Middle frontal gyrus (tissue), 1 donor: Measurements from ENCODE around the gene AP2A2.

Experiments
- DNase-seq: peaks from one replicate; pipeline ENCODE4 v3.0.0-alpha.2; 2015; ENCODE audit warnings: low spot score; ENCODE audit errors: extremely low spot score

AP2A2 gene

GRCh38 chr11:924406-925157 lies 1.1 kb upstream of the AP2A2 start:
- no peak for DNase-seq

- no peak for DNase-seq
Observed at GRCh38 chr11:925158-925495, 543 bp upstream of the AP2A2 start.

GRCh38 chr11:926341-926916 lies 759 bp downstream of the AP2A2 start:
- DNase-seq = no peak

DNA sequence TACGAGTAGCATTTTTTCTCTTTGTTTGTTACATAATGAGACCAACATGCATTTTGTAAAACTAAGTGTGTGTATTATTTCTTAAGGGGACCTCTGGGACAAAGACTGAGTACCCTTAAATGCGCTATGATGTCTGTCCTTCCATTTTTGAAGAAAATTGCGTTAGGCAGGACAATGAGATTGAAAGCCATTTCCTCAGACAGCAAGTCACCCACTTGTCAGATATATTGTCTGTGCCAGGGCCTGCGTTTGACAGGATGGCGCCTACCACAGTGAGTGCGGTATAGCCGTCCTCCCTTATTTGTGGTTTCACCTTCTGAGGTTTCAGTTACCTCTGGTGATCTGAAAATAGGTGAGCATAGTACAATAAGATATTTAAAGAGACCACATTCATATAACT lies 2.2 kb downstream of the AP2A2 start:
- no peak for DNase-seq

GRCh38 chr11:928786-929185 lies 3.1 kb downstream of the AP2A2 start:
- DNase-seq = no peak

- DNase-seq = no peak
Observed at GRCh38 chr11:929405-929804, 3.7 kb downstream of the AP2A2 start.

DNA sequence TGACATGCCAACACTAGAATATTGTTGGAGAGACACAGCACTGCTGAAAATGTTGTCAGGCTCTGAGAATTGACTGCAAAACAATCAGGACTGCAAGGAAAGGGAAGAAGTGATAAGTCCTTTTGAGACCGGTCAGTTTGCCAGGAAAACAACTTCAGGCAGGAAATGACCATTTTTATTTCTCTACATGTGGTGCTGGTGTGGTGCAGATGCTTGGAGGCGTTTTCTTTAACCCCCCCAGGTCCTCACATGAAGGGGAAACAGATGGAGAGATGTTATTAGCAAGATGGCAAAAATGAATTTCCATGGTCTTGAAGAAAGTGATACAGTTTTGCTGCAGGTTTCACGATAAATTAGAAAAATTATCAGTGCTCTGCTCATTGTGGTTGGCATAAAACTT lies 5.7 kb downstream of the AP2A2 start:
- DNase-seq = no peak

DNA sequence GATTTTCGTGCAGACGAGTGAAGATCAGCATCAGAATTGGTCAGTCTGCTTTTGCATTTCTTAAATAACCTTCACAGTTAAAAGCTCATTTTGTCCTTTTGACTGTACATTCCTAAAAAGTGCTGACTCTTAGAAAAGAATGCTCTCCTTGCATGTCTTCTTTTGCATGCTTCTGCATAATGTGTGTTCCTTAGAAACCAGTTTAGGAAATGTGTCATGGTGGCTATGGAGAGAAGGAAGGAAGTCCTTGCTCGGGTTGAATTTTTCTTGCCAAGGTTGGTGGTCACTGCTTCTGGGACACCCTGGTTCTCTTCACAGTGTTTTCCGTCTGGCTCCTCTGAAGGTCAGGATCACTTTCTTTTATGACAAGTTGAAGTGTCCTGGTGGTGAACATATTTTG lies 6.8 kb downstream of the AP2A2 start:
- no peak for DNase-seq

- no peak for DNase-seq
Observed at GRCh38 chr11:933142-933851, 7.6 kb downstream of the AP2A2 start.

DNA sequence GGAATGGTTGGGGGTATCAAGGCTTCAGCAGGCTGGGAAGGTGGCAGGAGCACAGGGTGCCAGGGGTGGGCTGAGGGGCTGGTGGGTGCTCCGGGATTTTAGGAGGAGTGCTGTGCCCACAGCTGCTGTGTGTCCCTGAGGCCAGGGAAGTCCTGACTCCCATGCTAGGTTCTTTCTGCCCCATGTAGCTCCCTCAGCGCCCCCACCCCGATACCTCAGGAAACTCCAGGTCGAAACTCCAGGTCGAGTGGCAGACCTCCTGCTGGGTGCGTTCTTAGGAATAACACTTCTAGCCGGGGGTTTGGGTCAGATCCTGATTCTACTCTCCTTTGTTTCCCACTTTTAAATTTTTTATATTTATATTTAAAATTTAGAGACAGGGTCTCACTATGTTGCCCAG lies 8.3 kb downstream of the AP2A2 start:
- DNase-seq = no peak

DNA sequence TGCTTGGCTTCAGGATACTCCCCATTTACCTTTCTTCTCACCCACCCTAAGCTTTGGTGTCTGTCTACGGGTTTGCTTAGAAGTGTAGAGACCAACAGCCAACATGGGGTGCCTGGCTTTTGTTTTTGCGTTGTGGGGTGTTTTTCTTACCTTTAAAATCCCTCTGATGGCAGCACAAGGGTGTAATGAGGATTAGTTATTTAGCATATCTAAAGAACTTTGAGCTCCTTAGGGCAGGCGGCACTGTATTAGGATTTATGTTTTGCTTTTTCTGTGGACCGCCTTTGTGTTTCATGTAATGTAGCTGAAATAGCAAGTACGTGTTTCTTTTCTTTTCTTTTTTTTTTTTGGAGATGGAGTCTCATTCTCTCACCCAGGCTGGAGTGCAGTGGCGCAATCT lies 8.9 kb downstream of the AP2A2 start:
- DNase-seq = no peak

GRCh38 chr11:936199-936598 lies 10.5 kb downstream of the AP2A2 start:
- no peak for DNase-seq

- DNase-seq = no peak
Observed at GRCh38 chr11:937841-938261, 12.2 kb downstream of the AP2A2 start.

DNA sequence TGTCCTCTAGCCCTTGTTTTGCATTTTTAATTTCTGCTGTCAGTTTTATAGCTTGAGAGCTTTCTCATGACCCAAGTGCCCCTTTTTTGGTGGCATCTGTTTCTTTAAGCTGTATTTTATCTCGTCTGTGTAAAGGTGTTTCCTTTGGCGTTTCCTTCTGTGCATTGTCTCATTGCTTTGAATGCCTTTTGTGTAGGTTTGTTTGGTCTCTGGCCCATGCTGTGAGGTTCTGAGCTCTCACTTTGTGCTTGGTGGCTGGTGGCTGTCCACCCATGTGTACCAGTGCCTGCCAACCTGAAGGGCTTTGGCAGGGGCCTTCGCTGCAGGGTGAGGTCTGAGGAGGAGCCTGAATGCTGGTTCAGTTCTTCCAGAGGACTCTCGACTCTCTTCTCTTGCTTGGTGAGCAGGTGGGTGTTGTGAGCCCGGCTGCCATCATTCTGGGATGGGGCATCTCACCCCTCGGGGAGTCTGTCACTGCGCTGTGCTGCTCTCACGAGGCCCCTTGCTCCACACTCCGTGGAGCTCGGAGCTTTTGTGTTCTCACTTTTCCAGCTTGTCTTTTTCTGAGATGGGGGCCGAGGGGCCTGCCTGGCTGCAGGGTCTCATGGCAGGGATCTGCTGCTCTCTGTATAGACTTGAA lies 14.9 kb downstream of the AP2A2 start:
- no peak for DNase-seq

GRCh38 chr11:942823-943222 lies 17.2 kb downstream of the AP2A2 start:
- no peak for DNase-seq

- DNase-seq = no peak
Observed at GRCh38 chr11:944711-945470, 19.2 kb downstream of the AP2A2 start.

DNA sequence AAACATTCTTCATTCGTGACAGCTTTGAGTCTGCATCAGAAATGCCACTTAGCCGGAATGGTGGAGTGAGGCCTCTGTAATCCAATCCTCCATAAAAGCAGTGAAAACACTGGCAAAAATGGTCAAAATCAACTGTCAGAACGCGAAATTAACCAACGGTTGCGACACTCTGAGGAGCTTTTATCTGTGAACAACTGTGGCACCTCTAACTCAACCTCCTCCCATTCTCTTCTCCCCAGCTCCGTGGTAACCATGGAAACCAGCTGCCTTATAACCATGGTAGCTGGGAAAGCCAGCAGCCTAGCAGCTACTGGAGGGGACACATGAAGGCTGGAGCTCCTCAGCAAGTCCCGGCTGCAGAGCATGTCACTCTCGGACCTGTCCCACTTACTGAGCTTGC lies 20.3 kb downstream of the AP2A2 start:
- peak; percentile 61 for DNase-seq

GRCh38 chr11:947744-948143 lies 22.1 kb downstream of the AP2A2 start:
- no peak for DNase-seq

- no peak for DNase-seq
Observed at GRCh38 chr11:951507-951906, 25.8 kb downstream of the AP2A2 start.

- no peak for DNase-seq
Observed at GRCh38 chr11:952406-953385, 27.0 kb downstream of the AP2A2 start.
